ENCODE measurements around the gene PRKG1. TPM values are rescaled to one million over a fixed set of nuclear protein-coding genes. Genes with fewer than 3 reads are reported as not detected.

Gene PRKG1
- total and polyA plus RNA-seq, 2 of the 8 experiments (the other 6 are each of a cell fraction or from before 2014, with no cell fraction given): 4.2 to 15.2 TPM

DNA sequence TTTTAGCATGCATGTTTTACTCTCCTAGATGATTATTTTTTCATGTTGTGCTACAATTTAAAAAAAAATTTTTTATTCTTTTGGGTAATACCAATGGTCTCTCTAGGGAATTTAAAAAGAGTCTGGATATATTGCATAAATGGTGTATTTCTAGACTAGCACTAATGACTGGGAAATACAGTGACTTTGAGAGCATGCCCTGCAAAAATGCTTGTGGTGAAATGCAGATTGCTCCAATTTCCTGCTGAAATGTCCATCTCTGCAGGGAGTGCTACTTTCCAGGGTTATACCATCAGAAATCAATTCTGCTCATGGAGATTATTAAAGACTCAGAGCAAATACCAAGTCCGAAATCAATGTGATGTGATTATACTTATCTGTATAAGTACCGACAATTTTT lies 186.1 kb downstream of the PRKG1 start (continued):
- TF ChIP-seq GTF2F1 (IDR thresholded peaks at IDR 0.05; ENCODE audit: borderline replicate concordance, low read depth, low read length) (no peak), ZNF274 (IDR thresholded peaks at IDR 0.05; ENCODE audit: borderline replicate concordance, extremely low read depth, low read length) (no peak), BACH1 (IDR thresholded peaks at IDR 0.05; ENCODE audit: low read length) (no peak), TBP (IDR thresholded peaks at IDR 0.05; ENCODE audit: low read depth, low read length) (no peak)

Data from H1 (cell line).